GM18868 (cell line): ENCODE measurements around the gene SHROOM3.

Experiments
- ATAC-seq: cut with Tn5 transposase; IDR thresholded peaks from one replicate; pipeline ENCODE4 v1.9.1; 2021; ENCODE audit warnings: mild to moderate bottlenecking, moderate library complexity; ENCODE audit not compliant: unreplicated experiment

The SHROOM3 gene

DNA sequence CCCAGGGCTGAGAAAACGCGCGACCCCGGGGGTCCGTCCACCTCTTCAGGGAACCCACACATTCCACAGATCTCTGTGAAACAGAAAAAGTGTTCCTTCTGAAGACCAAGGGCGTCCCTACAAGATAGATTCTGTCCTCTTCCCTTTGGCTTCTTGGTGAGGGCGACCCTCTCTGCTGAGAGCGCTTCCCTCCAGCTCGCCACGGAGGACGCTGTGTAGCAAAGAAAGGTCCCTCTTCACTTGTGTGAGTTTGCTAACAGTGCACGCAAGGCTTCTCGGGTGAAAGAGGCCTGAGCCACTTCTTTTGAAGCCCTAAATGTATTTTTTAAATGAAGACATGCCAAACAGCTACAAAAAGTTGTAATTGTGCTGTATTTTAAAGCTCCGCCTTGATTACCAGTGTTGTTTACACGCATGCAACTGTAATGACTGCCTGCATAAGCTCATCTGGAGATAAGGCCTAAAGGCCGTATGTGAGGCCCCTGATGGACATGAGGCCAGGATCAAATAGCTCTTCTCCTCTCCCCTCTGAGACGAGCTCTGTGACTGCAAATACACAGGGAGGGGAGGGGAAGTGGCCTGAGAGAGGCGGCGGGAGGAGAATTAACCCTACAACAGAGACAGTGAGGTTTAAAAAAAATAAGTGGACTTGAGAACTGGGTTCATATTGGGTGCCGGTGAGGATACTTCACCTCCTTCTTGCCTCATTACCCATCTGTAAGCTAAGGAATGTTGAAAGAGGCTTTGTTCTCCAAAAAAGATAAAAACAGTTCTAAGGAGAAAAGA lies 367.4 kb downstream of the SHROOM3 start:
- ATAC-seq: no peak

DNA sequence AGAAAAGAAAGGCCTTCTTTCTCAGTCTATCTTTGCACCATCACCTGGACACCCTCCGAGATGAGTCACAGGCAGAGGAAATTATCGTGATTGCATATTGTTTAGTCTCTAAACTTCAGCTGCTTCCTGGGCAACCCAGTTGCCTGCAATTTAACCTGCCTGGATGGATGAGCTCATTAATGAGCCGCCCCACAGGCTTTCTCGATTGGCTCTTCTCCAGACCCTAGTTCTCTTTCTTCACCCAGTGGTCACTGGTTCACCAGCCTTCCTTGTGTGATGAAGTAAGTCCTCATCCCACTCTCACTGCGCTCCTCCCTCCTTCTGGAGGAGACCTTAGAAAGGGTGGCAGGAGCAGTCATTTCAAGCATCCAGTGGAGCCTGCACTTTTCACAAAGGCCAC lies 368.5 kb downstream of the SHROOM3 start:
- no peak for ATAC-seq

DNA sequence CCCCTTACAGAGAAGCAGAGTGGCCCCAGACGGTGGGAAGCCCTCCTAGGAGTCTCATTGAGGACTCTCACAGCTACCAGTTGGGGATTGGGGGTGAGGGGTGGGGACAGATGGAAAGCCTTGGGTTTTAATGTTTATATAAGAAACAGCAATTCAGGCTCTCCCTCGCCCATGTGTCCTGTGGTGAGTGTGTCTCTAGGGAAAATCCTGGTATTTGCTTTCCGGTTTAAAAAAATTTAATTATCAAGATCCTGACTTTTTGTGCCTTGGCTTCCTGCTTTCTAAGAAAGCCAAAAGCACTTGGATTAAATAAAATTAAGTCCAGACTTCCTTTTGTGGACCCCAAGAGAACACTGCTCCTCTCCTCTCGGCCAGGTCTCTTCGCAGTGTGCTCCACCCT lies 369.1 kb downstream of the SHROOM3 start:
- ATAC-seq: no peak

DNA sequence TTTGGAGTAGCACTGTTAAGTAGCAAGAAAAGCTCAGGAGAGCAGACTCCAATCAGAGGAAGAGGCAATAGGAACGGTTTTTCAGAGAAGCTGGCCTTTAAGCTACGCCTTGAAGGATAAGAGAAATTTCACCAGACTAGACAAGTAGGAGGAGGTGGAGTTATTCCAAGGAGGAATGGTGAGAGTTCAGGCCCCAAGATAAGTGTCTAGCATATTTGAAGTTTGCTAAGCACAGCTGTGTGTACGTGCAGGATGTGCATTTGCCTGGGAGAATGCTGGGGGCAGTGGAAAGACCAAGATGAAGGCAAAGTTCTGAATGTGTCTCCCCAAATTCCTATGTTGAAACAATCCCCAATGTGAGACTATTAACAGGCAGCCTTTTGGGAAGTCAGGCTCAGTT lies 371.3 kb downstream of the SHROOM3 start:
- no peak for ATAC-seq

DNA sequence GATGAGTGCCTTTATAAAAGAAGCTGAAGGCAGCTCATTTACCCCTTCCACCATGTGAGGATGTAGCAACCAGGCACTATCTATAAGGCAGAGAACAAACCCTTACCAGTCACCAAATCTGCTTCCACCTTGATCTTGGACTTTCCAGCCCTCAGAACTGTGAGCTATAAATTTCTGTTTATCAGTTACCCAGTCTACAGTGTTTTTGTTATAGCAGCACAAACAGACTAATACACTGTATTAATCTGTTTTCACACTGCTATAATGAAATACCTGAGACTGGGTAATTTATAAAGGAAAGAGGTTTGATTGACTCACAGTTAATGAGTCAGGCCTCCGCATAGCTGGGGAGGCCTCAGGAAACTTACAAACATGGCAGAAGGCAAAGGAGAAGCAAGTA lies 371.7 kb downstream of the SHROOM3 start:
- ATAC-seq: no peak

DNA sequence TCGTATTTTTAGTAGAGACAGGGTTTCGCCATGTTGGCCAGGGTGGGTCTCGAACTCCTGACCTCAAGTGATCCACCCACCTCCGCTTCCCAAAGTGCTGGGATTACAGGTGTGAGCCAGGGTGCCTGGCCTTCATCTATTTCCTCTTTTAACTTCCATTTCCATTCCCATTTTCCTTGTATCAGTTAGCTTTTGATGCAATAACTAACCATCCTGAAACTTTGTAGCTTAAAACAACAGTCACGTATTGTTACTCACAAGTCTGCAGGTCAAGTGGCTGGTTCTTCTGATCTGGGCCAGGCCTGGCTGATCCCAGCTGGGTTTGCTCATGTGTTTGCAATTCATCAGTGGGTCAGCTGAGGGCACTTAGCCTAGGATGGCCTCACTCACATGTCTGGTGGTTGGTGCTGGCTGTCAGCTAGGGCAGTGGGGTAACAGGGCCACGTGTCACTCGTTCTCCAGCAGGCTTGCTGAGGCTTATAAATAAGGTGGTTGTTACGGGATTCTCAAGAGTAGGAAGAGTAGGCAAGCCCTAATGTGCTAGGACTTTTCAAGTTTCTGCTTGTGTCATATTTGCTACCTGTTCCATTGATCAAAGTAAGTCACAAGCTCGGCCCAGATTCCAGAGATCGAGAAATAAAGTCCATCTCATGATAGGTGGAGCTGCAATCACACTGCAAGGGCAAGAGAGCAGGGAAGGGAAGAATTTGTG lies 374.7 kb downstream of the SHROOM3 start:
- ATAC-seq: no peak

DNA sequence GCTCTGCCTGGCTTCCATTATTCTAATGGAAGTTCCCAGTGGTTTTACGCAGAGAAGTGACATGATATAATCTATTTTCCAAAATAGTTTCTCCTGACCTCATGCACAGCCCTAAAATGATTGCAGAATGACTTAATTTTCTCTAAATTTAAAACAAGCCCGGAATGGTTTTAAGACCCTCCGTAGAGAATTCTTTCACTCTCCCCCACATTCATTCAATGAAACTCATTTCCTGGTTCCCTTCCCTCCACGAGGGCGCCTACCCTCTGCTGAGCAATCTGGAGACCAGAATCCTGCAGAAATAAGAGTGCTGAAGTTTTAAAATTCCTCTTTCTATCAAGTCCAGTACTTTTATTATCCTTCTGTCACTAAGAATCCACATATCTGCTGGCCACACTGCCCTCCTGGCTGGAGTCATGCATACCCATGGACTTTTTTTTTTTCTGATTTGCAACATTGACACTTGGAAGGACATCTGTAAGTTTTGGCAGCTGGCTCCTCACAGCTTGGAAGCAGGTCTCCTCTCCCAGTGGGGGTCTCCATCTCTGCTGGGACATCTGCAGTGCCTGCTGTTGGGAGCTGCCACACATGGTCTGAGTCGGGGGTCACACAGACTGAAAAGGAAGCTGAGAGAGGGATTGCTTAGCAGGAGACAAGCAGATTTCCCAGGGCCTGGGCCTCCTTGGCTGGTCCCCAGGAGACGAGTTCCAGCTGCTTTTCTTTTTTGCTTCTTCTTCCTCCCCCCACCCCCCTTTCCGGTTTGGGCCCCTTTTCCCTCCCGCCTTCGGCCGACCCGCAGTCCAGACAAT lies 376.8 kb downstream of the SHROOM3 start:
- ATAC-seq: no peak

DNA sequence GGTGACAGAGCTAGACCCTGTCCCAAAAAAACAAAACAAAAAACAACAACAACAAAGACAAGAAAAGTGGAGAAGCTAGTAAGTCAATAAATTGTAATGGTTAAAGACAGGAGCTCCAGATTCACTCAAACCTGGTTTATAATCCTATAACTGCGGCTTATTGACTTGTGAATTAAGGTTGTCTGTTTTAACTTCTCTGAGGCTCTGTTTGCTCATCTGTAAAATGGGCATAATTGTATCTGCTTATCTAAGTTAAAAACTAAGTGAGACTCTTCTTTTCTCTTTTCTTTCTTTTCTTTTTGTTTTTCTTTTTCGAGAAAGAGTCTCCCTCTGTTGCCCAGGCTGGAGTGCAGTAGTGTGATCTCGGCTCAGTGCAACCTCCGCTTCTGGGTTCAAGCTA lies 378.0 kb downstream of the SHROOM3 start:
- no peak for ATAC-seq

DNA sequence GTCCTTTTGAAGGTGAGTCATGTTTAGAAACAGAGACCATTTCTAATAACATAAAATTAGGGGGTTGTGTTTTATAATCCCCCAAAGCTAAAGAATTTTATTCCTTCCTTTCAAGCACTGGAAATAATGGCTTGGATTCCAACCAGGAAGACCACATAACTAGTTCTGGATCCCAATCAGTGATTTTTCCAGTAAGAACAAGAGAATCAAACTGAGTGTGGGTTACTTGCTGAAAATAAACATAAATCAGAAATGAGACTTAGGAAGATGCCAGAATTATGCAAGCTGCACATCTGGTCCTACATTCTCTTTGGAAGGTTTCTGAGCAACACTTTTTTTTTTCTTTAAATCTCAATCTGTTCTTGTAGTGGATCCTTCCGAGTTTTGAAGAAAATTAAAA lies 386.6 kb downstream of the SHROOM3 start:
- ATAC-seq: no peak

DNA sequence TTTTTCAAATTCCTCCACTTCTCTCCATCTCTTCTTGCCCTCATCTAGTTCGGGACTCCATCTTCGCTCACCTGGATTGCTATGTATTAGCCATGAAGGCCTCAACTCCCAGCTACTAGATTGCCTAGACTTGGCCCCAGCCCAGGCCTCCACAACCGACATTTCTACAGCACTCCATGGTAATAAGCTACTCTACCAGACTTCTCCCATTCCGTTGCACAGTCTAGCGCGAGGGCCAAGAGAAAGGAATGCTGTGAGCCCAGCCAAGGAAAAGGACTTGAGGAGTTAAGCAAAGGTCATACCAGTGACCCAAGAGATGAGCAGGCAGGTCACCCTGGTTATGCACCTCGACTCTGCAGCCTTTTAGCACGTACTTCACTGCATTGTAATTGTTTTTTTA lies 387.3 kb downstream of the SHROOM3 start:
- no peak for ATAC-seq

DNA sequence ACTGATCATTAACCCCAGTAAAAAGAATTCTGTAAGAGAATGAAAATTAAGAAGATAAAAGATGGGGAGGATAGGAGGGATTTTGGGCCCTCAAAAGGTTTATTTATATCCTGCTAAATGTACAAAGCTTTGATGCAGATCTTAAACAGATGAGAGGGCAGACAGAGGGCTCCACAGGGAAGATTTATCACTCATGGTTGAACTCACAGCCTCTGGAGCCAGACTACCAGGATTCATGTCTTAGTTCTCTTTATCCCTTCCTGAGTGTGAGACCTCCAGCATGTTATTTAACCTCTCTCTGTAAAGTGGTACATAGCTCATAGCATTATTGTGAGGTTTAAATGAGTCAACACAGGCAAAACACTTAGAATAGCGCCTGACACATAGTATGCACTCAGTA lies 388.5 kb downstream of the SHROOM3 start:
- ATAC-seq: no peak

DNA sequence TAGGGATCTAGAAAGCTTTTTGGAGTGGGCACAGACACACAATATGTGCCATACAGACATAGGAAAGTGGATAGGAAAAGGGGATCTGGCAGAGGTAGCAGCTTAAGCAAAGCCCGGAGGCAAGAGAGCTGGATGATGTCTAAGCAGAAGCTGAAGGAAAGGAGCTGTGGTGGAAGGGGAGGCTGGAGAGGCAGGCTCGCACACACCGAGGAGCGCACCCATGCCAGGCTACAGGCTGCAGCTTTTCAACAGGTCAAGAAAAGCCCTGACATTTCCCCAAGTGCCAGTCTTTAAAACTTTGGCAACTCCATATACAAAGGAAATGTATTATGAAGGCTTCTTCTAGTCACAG lies 395.6 kb downstream of the SHROOM3 start:
- ATAC-seq: no peak

DNA sequence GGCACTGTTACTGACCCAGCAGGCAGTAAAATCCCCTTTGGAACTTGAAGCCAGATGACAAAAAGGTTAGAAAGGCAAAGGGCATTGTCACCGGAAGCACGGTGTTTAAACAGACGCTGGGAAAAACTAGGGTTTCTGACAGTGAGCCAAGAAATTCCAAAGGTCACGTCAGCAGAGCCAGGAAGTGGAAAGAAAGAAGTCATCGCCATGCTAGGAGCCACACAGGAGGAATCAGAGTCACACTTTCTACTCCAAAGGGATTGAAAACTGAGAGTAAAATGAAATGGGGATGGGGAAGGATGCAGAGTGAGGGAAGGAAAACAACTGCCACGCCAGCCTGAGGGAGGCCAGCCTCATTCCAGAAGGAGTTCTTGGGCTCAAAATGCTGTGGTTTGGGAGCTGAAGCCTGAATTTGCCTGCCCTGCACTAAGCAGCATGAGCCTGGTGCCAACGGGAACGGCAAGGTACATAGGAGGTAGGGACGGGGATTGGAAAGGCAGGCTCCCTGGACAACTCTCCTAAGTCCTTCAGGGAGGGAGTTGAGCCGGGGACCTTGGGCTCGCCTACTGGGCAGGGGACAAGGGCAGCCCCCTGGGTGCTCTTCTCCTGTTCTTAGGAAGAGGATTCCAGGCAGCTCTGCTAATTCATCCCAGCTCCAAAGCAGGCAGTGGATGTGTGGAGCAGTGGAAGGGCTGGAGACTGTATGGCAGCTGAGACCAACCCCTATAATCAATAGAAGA lies 396.1 kb downstream of the SHROOM3 start:
- no peak for ATAC-seq

DNA sequence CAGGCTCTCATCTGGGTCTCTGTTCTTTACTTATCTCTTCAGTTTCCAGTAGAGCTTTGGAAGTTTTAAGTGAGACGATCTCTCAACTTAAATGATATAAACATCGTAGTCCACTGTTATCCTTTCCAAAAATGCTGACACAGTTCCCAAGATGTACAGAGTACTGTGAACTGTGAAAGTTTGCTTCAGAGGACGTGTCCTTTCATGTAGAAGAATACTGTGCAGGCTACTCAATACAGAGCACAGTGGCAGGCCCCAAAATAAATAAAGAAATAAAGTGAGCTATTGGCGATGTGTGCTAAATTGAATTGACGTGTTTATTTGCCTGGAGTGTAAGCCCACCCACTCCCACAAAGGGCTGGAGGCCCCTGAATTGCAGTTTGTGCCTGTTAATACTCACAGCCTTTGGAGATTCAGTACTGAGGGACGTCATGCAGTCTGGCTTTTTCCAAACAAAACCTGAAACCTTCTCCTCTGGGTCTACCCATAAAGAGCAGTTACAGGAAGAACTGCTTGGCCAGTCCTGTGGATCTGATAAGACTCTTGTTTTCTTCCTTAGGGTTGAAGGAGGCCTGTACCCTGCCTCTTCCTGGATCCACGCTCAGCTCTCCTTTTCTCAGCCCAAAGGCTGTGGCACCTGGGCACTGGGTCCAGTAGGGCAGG lies 396.8 kb downstream of the SHROOM3 start:
- ATAC-seq: no peak
